H1 (cell line): Measurements from ENCODE around the gene C12orf43. TPM values are rescaled to one million over a fixed set of nuclear protein-coding genes. Genes with fewer than 3 reads are reported as not detected.

Experiments
- EZH2 ChIP-seq: fragments of 200-600 bp; sonication (generic); IDR thresholded peaks from 2 replicates; pipeline ENCODE4 v1.7.1; 2012; ENCODE audit warnings: low read depth, mild to moderate bottlenecking, moderate library complexity, low read length, inconsistent platforms; ENCODE audit not compliant: severe bottlenecking
- RXRA ChIP-seq: IDR thresholded peaks from 2 replicates; pipeline ENCODE4 v1.6.1; 2011; ENCODE audit warnings: low read depth, mild to moderate bottlenecking, low read length, moderate library complexity; ENCODE audit not compliant: insufficient read depth
- polyA plus RNA-seq, 7 experiments: library from polyadenylated mRNA; depleted of rRNA in 3 of 7; stranded (reverse) in 5 of 7; unstranded in 2 of 7; fragments of >200 nt in 5 of 7; fragments of 200-250 nt in 2 of 7; gene quantifications; 1 replicate in 5 of 7; 2 replicates in 1 of 7; 4 replicates in 1 of 7; pipeline versions ENCODE4 v1.2.1 to v1.2.3, GENCODE V29; 2011 to 2013; ENCODE audit warnings: missing spikeins in 2 of 7, mixed read lengths in 2 of 7
- total RNA-seq: library from RNA; stranded (reverse); fragmentation: NEBNext Ultra II Directional; extraction: Animal tissue kit (Norgen Biotek cat#: 25700); gene quantifications from 2 replicates; pipeline ENCODE4 v1.2.1, GENCODE V29; 2021
- TF ChIP-seq, protein P1 (sequence below): IDR thresholded peaks from 2 replicates; pipeline ENCODE4 v1.6.1; 2012; ENCODE audit warnings: inconsistent platforms

The C12orf43 gene
- total and polyA plus RNA-seq, 2 of the 8 experiments (the other 6 are each of a cell fraction or from before 2014, with no cell fraction given): 9.2 to 22.3 TPM

DNA sequence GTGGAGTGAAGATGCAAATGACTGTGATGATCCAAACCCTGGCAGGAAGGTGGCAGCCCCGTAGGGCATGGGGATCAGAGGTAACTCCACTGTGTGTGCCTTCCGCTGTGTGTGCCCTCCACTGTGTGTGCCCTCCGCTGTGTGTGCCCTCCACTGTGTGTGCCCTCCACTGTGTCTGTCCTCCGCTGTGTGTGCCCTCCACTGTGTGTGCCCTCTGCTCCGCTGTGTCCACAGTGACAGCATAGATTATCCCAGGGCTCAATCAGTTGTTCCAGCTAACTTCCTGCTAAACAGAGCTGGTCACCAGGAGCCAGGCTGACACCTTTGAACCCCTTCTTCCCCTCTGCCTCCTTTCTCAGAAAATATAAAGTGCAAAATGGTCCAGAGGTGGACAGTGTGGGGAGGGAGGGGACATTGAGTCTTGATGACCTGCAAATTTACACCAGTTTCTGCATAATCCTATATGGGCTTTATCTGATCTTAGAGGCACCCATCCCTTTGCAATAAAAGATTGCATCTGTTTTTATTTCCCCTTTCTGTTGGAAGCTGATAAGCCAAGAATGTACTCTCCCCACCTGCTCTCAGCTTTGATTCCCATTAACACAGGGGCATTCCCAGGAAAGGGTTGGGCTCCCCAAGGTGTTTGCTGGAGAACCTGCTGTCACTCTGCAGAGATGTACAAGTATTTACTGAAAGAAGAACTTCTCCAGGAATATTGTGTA, 59.5 kb downstream of the C12orf43 start (continued):
- no peak for TF ChIP-seq EZH2
- TF ChIP-seq, protein P1, sequence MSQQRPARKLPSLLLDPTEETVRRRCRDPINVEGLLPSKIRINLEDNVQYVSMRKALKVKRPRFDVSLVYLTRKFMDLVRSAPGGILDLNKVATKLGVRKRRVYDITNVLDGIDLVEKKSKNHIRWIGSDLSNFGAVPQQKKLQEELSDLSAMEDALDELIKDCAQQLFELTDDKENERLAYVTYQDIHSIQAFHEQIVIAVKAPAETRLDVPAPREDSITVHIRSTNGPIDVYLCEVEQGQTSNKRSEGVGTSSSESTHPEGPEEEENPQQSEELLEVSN: no peak
- TF ChIP-seq RXRA: no peak
